Vagina (tissue), 2 donors: ENCODE data around the gene TMPRSS13.
A peak's percentile ranks its signal among the peaks of the same experiment; 100 is the strongest.

ENCODE experiments used
- CTCF ChIP-seq, 3 experiments: fragments of 450-650 bp in 2 of 3; fragments of 200-600 bp in 1 of 3; sonication (generic) in 1 of 3; IDR thresholded peaks; one replicate each; pipeline ENCODE4 v1.5.1; 2017 to 2019; ENCODE audit warnings: antibody characterized with exemption in 3 of 3, mild to moderate bottlenecking in 2 of 3, moderate library complexity in 2 of 3
- POLR2A ChIP-seq, 2 donors: fragments of 450-650 bp; IDR thresholded peaks; one replicate each; pipeline ENCODE4 v1.6.1; 2017; ENCODE audit warnings: antibody characterized with exemption in 2 of 2, mild to moderate bottlenecking in 2 of 2, moderate library complexity in 2 of 2
- POLR2AphosphoS5 ChIP-seq, 2 donors: sonication (generic); formaldehyde crosslinking; IDR thresholded peaks; one replicate each; pipeline ENCODE4 v1.9.0; 2017; ENCODE audit warnings: antibody characterized with exemption in 2 of 2, mild to moderate bottlenecking in 2 of 2, low read depth in 1 of 2; ENCODE audit not compliant: insufficient read depth in 1 of 2

GRCh38 chr11:117872420-117872961 lies 56.7 kb downstream of the TMPRSS13 start:
- no peak for TF ChIP-seq CTCF (IDR thresholded peaks at IDR 0.05)
- no peak for TF ChIP-seq POLR2A (IDR thresholded peaks at IDR 0.05)
- TF ChIP-seq POLR2AphosphoS5 (IDR thresholded peaks at IDR 0.05; ENCODE audit: insufficient read depth in 1 of 2, low read depth in 1 of 2) = peak in 1 of 2 donors; percentile 36
